RWPE2 (cell line): ENCODE results near the gene MIOX.

Experiments
- ATAC-seq: fragments of 200-7000 bp; cut with Tn5 transposase; 3 replicates; pipeline ENCODE4 v1.9.1; 2021; ENCODE audit warnings: low read depth
- DNase-seq: peaks from one replicate; pipeline ENCODE4 v3.0.0-alpha.2; 2020; ENCODE audit warnings: low spot score
- H3K27ac ChIP-seq: fragments of 450-650 bp; 2 replicates; pipeline ENCODE4 v1.5.1; 2017; ENCODE audit warnings: mild to moderate bottlenecking; ENCODE audit not compliant: poor library complexity, severe bottlenecking
- H3K27me3 ChIP-seq: fragments of 250-450 bp; sonication (Bioruptor Pico); 2 replicates; pipeline ENCODE4 v1.5.1; 2021; ENCODE audit warnings: mild to moderate bottlenecking, moderate library complexity; ENCODE audit not compliant: insufficient read depth, poor library complexity, severe bottlenecking
- H3K36me3 ChIP-seq: fragments of 250-450 bp; sonication (Bioruptor Pico); 2 replicates; pipeline ENCODE4 v1.5.1; 2020; ENCODE audit warnings: low read depth, mild to moderate bottlenecking, moderate library complexity
- H3K4me1 ChIP-seq: fragments of 250-450 bp; sonication (Bioruptor Pico); 2 replicates; pipeline ENCODE4 v1.5.1; 2021; ENCODE audit warnings: mild to moderate bottlenecking, moderate library complexity; ENCODE audit not compliant: insufficient read depth, poor library complexity, severe bottlenecking
- H3K4me3 ChIP-seq: fragments of 250-450 bp; sonication (Bioruptor Pico); 2 replicates; pipeline ENCODE4 v1.5.1; 2021; ENCODE audit warnings: mild to moderate bottlenecking, moderate library complexity; ENCODE audit not compliant: severe bottlenecking
- H3K9me3 ChIP-seq: fragments of 250-450 bp; sonication (Bioruptor Pico); 2 replicates; pipeline ENCODE4 v1.5.1; 2021; ENCODE audit warnings: mild to moderate bottlenecking, moderate library complexity; ENCODE audit not compliant: severe bottlenecking
- TF ChIP-seq, protein P1 (sequence below): fragments of 450-650 bp; IDR thresholded peaks from one replicate; pipeline ENCODE4 v1.5.1; 2017; ENCODE audit warnings: mild to moderate bottlenecking, moderate library complexity; ENCODE audit not compliant: poor library complexity, severe bottlenecking

Gene MIOX

DNA sequence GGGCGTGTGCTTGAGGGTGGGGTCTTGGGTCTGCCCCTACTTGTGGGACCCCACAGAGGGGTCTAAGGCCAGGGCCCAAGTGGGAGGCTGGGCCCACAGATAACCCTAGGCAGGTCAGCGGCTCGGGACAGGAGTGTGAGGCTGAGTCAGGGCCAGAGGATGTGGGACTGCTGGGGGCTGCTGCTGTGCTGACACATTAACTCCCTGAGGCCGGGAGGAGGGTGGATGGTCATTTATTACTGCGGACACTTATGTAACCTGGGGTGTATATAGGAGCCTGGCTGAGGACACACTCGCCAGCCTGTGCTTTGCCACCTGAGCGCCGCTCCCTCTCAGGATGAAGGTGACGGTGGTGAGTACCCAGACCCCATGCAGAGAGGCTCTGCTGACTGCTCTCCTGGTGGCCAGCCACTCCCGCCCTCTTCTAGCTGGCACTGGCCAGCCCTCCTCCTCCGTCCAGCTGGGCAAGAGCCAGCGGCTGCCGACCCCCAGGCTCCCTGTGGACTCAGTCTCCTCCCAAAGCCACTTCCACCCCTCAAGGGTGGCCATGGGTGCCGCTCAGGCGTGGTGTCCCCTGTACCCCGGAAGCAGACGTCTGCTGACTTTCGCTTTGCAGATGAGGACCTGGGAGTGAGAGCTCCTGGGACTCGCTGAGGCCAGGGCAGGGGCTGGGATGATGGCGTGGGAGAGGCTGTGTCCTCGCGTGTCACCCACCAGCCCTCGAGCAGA, at the start of gene MIOX:
Gene MIOX (plus strand): TSS at position 299 of the 729 bp plus-strand sequence. CDS start 39 bp downstream, at position 338.
- DNase-seq = no peak
- Histone ChIP-seq H3K4me3 (no peak within 1 kb of the TSS), H3K36me3 (no peaks in the 10 kb centered on the region), H3K27ac (no peak within 1 kb of the TSS), H3K9me3 (no peaks in the 10 kb centered on the region), H3K4me1 (peaks cover 3% of the 10 kb centered on the region), H3K27me3 (no peaks in the 10 kb centered on the region)
- TF ChIP-seq, protein P1, sequence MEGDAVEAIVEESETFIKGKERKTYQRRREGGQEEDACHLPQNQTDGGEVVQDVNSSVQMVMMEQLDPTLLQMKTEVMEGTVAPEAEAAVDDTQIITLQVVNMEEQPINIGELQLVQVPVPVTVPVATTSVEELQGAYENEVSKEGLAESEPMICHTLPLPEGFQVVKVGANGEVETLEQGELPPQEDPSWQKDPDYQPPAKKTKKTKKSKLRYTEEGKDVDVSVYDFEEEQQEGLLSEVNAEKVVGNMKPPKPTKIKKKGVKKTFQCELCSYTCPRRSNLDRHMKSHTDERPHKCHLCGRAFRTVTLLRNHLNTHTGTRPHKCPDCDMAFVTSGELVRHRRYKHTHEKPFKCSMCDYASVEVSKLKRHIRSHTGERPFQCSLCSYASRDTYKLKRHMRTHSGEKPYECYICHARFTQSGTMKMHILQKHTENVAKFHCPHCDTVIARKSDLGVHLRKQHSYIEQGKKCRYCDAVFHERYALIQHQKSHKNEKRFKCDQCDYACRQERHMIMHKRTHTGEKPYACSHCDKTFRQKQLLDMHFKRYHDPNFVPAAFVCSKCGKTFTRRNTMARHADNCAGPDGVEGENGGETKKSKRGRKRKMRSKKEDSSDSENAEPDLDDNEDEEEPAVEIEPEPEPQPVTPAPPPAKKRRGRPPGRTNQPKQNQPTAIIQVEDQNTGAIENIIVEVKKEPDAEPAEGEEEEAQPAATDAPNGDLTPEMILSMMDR = no peak
- peak; percentile 35; the same call in 2 of the 3 replicates for ATAC-seq

DNA sequence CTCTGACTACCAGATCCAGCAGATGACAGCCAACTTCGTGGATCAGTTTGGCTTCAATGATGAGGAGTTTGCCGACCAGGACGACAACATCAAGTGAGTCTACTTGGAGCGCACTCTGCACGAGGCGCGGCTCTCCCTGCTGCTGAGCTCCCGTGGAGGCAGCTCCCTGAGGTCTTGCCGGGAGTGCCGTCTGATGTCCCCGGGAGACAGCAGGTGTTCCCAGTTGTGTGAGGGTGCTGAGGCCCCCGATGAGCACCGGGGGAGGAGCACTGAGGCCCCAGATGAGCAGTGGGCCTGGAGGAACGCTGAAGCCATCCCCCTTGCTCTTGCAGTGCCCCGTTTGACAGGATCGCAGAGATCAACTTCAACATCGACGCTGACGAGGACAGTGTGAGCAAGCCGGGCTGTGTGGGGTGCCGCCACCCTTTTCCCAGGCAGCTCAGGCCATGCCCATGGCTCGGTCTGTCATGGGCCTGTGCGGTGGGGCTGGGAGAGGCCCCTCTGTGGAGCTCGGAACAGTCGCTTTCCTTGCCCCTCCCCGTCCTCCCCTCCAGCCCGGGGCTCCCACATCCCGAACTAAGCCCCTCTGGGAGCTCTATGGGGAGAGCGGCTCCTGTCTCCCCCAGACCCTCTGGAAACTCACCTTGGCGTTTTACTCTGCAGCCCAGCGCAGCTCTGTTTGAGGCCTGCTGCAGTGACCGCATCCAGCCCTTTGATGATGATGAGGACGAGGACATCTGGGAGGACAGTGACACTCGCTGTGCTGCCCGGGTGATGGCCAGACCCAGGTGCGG, 49.0 kb upstream of the MIOX start:
- H3K27ac ChIP-seq = no peak overlapping the region
- no peaks in the 10 kb centered on the region for H3K27me3 ChIP-seq
- DNase-seq (peak; percentile 53), ATAC-seq (no peak)
- H3K4me3 ChIP-seq = no peak overlapping the region
- TF ChIP-seq, protein P1 = no peak
- H3K9me3 ChIP-seq = no peaks in the 10 kb centered on the region
- peaks cover 41% of the 10 kb centered on the region for H3K36me3 ChIP-seq
- no peaks in the 10 kb centered on the region for H3K4me1 ChIP-seq

DNA sequence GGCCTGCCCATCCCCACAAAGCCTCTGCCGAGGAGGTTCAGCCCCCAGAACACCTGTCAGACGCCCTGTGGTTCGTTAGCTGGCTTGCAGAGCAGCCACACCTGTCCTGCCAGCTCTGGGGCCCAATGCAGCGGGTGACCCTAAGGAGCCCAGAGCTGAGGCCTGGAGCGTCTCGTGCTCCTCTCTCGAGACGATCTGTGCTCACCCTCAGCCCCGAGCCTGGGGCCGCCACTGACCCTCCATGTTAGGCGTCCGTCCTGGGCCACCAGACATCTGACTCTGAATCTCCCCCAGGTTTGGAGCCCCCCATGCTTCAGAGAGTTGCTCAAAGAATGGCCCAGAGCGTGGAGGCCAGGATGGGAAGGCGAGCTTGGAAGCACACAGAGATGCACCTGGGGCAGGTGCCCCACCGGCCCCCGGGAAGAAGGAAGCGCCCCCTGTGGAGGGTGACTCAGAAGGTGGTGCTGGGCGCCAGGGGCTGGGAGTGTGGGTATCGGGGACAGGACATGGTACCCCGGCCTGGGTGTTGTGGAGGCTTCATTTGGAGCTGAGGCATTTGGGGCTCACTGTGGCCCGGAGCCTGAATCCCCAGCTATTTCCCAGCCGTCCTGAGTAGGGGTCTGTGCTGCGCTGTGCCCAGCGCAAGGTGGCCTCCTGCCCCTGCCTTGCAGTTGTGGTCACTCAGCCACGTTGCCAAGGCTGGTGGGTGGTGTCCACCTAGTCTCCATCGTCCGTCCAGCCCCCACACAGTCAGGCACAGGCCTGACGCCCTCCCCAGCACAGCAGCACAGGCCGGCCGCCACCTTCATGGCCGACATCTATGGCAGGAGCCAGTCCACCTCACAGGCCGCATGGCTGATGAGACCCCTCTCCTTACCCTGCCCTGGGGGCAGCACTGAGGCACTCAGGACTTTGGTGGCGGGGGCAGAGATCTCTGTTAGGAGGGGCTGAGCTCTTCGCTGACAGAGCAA, 48.1 kb upstream of the MIOX start:
- peaks cover 41% of the 10 kb centered on the region for H3K36me3 ChIP-seq
- H3K4me3 ChIP-seq = no peak overlapping the region
- no peaks in the 10 kb centered on the region for H3K27me3 ChIP-seq
- TF ChIP-seq, protein P1 = no peak
- DNase-seq = peak; percentile 62
- no peak for ATAC-seq
- no peak overlapping the region for H3K27ac ChIP-seq
- H3K4me1 ChIP-seq = no peaks in the 10 kb centered on the region
- no peaks in the 10 kb centered on the region for H3K9me3 ChIP-seq

DNA sequence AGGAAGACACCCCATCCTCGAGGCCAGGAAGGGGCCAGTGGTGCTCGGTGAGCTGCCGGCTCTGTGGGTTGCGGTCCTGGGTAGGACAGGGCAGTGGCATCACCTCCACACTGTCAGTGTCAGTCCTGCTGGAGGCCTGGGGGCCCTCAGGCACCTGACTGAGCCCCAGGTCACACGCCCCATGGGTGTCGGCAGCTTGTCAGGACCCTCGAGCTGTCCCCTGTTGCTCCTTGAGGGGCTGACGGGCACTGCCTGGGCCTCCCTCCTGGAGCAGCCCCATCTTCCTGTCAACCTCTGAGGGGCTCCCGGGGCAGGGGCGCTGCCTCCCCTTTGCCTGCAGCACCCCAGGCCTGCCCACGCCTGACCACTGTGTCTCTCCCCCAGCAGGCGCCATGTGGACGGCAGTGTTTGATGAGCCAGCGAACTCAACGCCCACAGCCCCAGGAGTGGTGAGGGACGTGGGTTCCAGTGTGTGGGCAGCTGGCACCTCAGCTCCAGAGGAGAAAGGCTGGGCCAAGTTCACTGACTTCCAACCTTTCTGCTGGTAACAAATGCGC, 47.3 kb upstream of the MIOX start:
- H3K4me3 ChIP-seq = no peak overlapping the region
- H3K36me3 ChIP-seq = peaks cover 41% of the 10 kb centered on the region
- no peak overlapping the region for H3K27ac ChIP-seq
- TF ChIP-seq, protein P1 = no peak
- no peaks in the 10 kb centered on the region for H3K27me3 ChIP-seq
- peak; percentile 53 for DNase-seq
- H3K9me3 ChIP-seq = no peaks in the 10 kb centered on the region
- no peaks in the 10 kb centered on the region for H3K4me1 ChIP-seq
- ATAC-seq = no peak
